Esophagus muscularis mucosa (tissue), 4 donors: ENCODE measurements around the gene CDR2. TPM values are rescaled to one million over a fixed set of nuclear protein-coding genes. Genes with fewer than 3 reads are reported as not detected.

Experiments used
- DNase-seq: peaks from one replicate; pipeline ENCODE4 v3.0.0-alpha.2; 2017; ENCODE audit errors: extremely low spot score
- H3K27ac ChIP-seq, 4 donors: fragments of 200-600 bp; sonication (generic); replicated peaks in 1 of 4; 1 replicate in 3 of 4; 2 replicates in 1 of 4; pipeline ENCODE4 v1.5.1; 2016 to 2019; ENCODE audit warnings: mild to moderate bottlenecking in 1 of 4
- H3K27me3 ChIP-seq, 4 donors: fragments of 200-600 bp; sonication (generic); one replicate each; pipeline versions ENCODE4 v1.5.1 to v1.6.0; 2016 to 2019
- H3K36me3 ChIP-seq, 4 donors: fragments of 200-600 bp; sonication (generic); one replicate each; pipeline ENCODE4 v1.5.1; 2016 to 2019
- H3K4me1 ChIP-seq, 4 donors: fragments of 200-600 bp; sonication (generic); one replicate each; pipeline ENCODE4 v1.5.1; 2016 to 2019
- H3K4me3 ChIP-seq, 4 donors: fragments of 200-600 bp; sonication (generic); 1 replicate in 2 of 4; 2 replicates in 2 of 4; pipeline ENCODE4 v1.5.1; 2016 to 2019; ENCODE audit warnings: mild to moderate bottlenecking in 4 of 4, moderate library complexity in 1 of 4
- H3K9me3 ChIP-seq, 4 donors: fragments of 200-600 bp; sonication (generic); 1 replicate in 3 of 4; 2 replicates in 1 of 4; pipeline ENCODE4 v1.5.1; 2016 to 2019
- CTCF ChIP-seq, 3 experiments: fragments of 200-600 bp in 2 of 3; fragments of 450-650 bp in 1 of 3; sonication (generic) in 2 of 3; IDR thresholded peaks; one replicate each; pipeline ENCODE4 v1.5.1; 2017 to 2019; ENCODE audit warnings: antibody characterized with exemption in 3 of 3, mild to moderate bottlenecking in 2 of 3, moderate library complexity in 1 of 3
- EP300 ChIP-seq: sonication (generic); formaldehyde crosslinking; IDR thresholded peaks from one replicate; pipeline ENCODE4 v1.6.1; 2017; ENCODE audit warnings: antibody characterized with exemption
- POLR2A ChIP-seq: fragments of 450-650 bp; IDR thresholded peaks from one replicate; pipeline ENCODE4 v1.6.1; 2017; ENCODE audit warnings: antibody characterized with exemption, moderate library complexity, mild to moderate bottlenecking, low read depth
- POLR2AphosphoS5 ChIP-seq, 2 donors: sonication (generic); formaldehyde crosslinking; IDR thresholded peaks; one replicate each; pipeline ENCODE4 v1.6.1; 2017; ENCODE audit warnings: antibody characterized with exemption in 2 of 2
- WGBS: methylation state at CpG from one replicate; pipeline ENCODE4 v1.1.5; 2018; 5-methylcytosine and 5-hydroxymethylcytosine counted together
- intact Hi-C: fragments of 100-400 bp; cut with DNase I; formaldehyde crosslinking; loops from one replicate; pipeline ENCODE4 v1.15.1; 2023
- total RNA-seq, 4 donors: library from RNA; depleted of rRNA; stranded (reverse); fragments of >200 nt; gene quantifications; one replicate each; pipeline versions ENCODE4 v1.1.0 to v1.2.1, GENCODE V29; 2016

CDR2 gene
- total RNA-seq, 4 donors from 2014 or later = 37.0 to 54.0 (median 39.5) TPM

GRCh38 chr16:22311520-22311919 lies 62.9 kb downstream of the CDR2 start:
- 100% methylated on average over 4 of the region's 4 CpGs for WGBS
- no peak for TF ChIP-seq EP300
- no peak for TF ChIP-seq POLR2AphosphoS5 (IDR thresholded peaks at IDR 0.05)
- TF ChIP-seq POLR2A = no peak
- no peak for TF ChIP-seq CTCF (IDR thresholded peaks at IDR 0.05)
- no peak overlapping the region for H3K4me3 ChIP-seq
- no peaks in the 10 kb centered on the region for H3K9me3 ChIP-seq
- H3K36me3 ChIP-seq = peaks cover 41 to 100% (median 99%) of the 10 kb centered on the region in 4 donors
- DNase-seq = no peak
- no peak overlapping the region for H3K27ac ChIP-seq
- H3K4me1 ChIP-seq = no peaks in the 10 kb centered on the region
- H3K27me3 ChIP-seq = no peaks in the 10 kb centered on the region
- intact Hi-C loops = no loop called here

DNA sequence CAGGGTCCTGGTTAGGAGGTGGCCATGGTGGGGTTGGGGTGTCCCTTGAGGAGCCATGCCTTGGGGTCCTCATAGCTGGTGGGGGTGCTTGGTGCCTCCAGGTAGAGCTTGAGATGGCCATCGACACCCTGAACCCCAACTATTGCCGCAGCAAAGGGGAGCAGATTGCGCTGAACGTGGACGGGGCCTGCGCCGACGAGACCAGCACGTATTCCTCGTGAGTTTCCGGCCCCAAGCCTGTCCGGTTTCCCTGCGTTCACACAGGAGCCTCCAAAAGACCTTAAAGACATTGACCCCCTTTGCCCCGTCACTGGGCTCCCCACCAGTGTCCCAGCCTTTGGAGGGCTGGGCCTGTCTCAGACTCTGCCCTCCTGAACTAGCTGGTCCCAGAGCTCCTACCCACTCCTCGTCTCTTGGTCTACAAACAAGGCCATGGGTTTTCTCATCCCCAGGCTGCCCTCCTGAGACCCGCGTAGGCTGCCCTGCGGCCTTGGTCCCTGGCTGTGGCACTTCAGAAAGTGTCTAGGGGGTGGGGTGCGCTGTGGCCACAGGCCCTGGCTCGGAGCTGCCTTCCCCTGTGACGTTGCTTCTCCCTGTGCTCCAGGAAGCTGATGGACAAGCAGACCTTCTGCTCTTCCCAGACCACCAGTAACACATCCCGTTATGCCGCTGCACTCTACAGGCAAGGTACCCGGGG lies 65.4 kb downstream of the CDR2 start:
- intact Hi-C loops = no loop called here
- no peak overlapping the region for H3K27ac ChIP-seq
- WGBS = 94% methylated on average over 6 of the region's 24 CpGs

GRCh38 chr16:22307838-22308237 lies 66.6 kb downstream of the CDR2 start:
- 94% methylated on average over 5 of the region's 10 CpGs for WGBS
- H3K4me1 ChIP-seq = no peaks in the 10 kb centered on the region
- H3K36me3 ChIP-seq = peaks cover 29 to 99% (median 96%) of the 10 kb centered on the region in 4 donors
- TF ChIP-seq EP300 (no peak), POLR2AphosphoS5 (IDR thresholded peaks at IDR 0.05) (no peak), CTCF (IDR thresholded peaks at IDR 0.05) (no peak), POLR2A (no peak)
- H3K27me3 ChIP-seq = no peaks in the 10 kb centered on the region
- intact Hi-C loops = no loop called here
- DNase-seq = no peak
- no peak overlapping the region for H3K27ac ChIP-seq
- H3K4me3 ChIP-seq = no peak overlapping the region
- H3K9me3 ChIP-seq = no peaks in the 10 kb centered on the region

More for the DNA sequence above, 65.4 kb downstream of the CDR2 start:
- no peak for TF ChIP-seq POLR2A
- TF ChIP-seq EP300 = no peak
- TF ChIP-seq CTCF (IDR thresholded peaks at IDR 0.05) = no peak
- TF ChIP-seq POLR2AphosphoS5 (IDR thresholded peaks at IDR 0.05) = no peak
- DNase-seq = no peak
- Histone ChIP-seq H3K4me3 (no peak overlapping the region), H3K4me1 (no peaks in the 10 kb centered on the region), H3K27me3 (no peaks in the 10 kb centered on the region), H3K9me3 (no peaks in the 10 kb centered on the region), H3K36me3 (peaks cover 34 to 100% (median 99%) of the 10 kb centered on the region in 4 donors)

DNA sequence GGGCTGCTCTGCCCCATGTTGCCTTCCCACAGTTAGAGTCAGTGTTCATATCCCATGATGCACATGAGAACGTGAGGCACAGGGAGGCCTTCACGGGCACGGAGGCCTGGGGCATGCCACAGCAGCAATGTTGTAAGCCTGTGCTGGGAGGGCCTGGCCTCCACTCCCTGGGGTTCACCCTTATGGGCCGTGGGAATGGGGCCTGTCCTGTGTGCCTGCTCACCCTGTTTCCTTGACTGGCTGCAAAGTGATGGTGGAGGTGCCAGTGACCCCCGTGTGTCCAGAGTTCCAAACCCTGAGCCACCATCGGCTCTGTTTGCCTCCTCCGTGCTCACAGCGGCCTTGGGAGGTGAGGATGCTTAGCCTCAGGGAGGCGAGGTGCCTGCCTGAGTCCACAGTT lies 67.6 kb downstream of the CDR2 start:
- no peak for DNase-seq
- TF ChIP-seq POLR2A (no peak), EP300 (no peak), CTCF (IDR thresholded peaks at IDR 0.05) (no peak), POLR2AphosphoS5 (IDR thresholded peaks at IDR 0.05) (no peak)
- Histone ChIP-seq H3K27me3 (no peaks in the 10 kb centered on the region), H3K9me3 (no peaks in the 10 kb centered on the region), H3K4me1 (no peaks in the 10 kb centered on the region), H3K27ac (no peak overlapping the region), H3K36me3 (peaks cover 29 to 99% (median 95%) of the 10 kb centered on the region in 4 donors), H3K4me3 (no peak overlapping the region)
- intact Hi-C loops = no loop called here
- 91% methylated on average over 3 of the region's 9 CpGs for WGBS
